Liver (tissue), 9 donors: Measurements from ENCODE around the gene ATAD1. TPM values are rescaled to one million over a fixed set of nuclear protein-coding genes. Genes with fewer than 3 reads are reported as not detected.

Experiments used
- DNase-seq: peaks from one replicate; pipeline ENCODE4 v3.0.0-alpha.2; 2017; ENCODE audit warnings: low spot score
- H3K27ac ChIP-seq, 2 donors: one replicate each; pipeline ENCODE4 v1.7.0; 2013; ENCODE audit warnings: inconsistent platforms in 2 of 2, low read length in 2 of 2, control low read depth in 1 of 2, low read depth in 1 of 2, mild to moderate bottlenecking in 1 of 2
- H3K27me3 ChIP-seq, 4 donors: one replicate each; pipeline versions ENCODE4 v1.6.1 to v1.7.0; 2013; ENCODE audit warnings: low read length in 3 of 4, inconsistent platforms in 1 of 4, mild to moderate bottlenecking in 1 of 4, moderate library complexity in 1 of 4; ENCODE audit not compliant: control insufficient read depth in 4 of 4, insufficient read depth in 4 of 4
- H3K36me3 ChIP-seq, 4 donors: one replicate each; pipeline versions ENCODE4 v1.6.1 to v1.7.0; 2013; ENCODE audit warnings: low read length in 3 of 4, mild to moderate bottlenecking in 3 of 4, low read depth in 1 of 4, moderate library complexity in 1 of 4; ENCODE audit not compliant: control insufficient read depth in 4 of 4, insufficient read depth in 3 of 4
- H3K4me1 ChIP-seq, 4 donors: one replicate each; pipeline versions ENCODE4 v1.6.1 to v1.7.0; 2013; ENCODE audit warnings: low read length in 3 of 4, mild to moderate bottlenecking in 3 of 4, moderate library complexity in 1 of 4; ENCODE audit not compliant: control insufficient read depth in 4 of 4, insufficient read depth in 4 of 4
- H3K4me3 ChIP-seq, 3 donors: one replicate each; pipeline versions ENCODE4 v1.6.1 to v1.7.0; 2013; ENCODE audit warnings: low read length in 3 of 3, control low read depth in 1 of 3, low read depth in 1 of 3, mild to moderate bottlenecking in 1 of 3
- H3K9ac ChIP-seq, 2 donors: one replicate each; pipeline ENCODE4 v1.7.0; 2013; ENCODE audit warnings: low read length in 2 of 2, mild to moderate bottlenecking in 2 of 2, moderate library complexity in 2 of 2, control low read depth in 1 of 2, low read depth in 1 of 2
- H3K9me3 ChIP-seq, 4 donors: one replicate each; pipeline versions ENCODE4 v1.6.1 to v1.7.0; 2013; ENCODE audit warnings: low read length in 3 of 4; ENCODE audit not compliant: control insufficient read depth in 4 of 4
- EGR1 ChIP-seq, 2 donors: IDR thresholded peaks; 2 replicates each; pipeline ENCODE4 v1.6.1; 2016 to 2018; ENCODE audit warnings: antibody characterized with exemption in 2 of 2, low read depth in 2 of 2
- FOXA1 ChIP-seq: IDR thresholded peaks from 2 replicates; pipeline ENCODE4 v1.6.1; 2016; ENCODE audit warnings: antibody characterized with exemption
- FOXA2 ChIP-seq: IDR thresholded peaks from 2 replicates; pipeline ENCODE4 v1.6.1; 2016; ENCODE audit warnings: antibody characterized with exemption
- GABPA ChIP-seq, 2 donors: IDR thresholded peaks in 1 of 2; conservative IDR thresholded peaks in 1 of 2; 2 replicates each; pipeline ENCODE4 v1.6.1; 2016; ENCODE audit warnings: antibody characterized with exemption in 2 of 2, mild to moderate bottlenecking in 1 of 2, moderate library complexity in 1 of 2
- HNF4A ChIP-seq, 2 donors: conservative IDR thresholded peaks; 2 replicates each; pipeline ENCODE4 v1.6.1; 2016; ENCODE audit warnings: antibody characterized with exemption in 2 of 2, mild to moderate bottlenecking in 2 of 2
- HNF4G ChIP-seq: IDR thresholded peaks from 2 replicates; pipeline ENCODE4 v1.6.1; 2016; ENCODE audit warnings: antibody characterized with exemption
- JUND ChIP-seq, 2 donors: IDR thresholded peaks; 2 replicates each; pipeline ENCODE4 v1.6.1; 2016; ENCODE audit warnings: antibody characterized with exemption in 2 of 2
- NR2F2 ChIP-seq: IDR thresholded peaks from 2 replicates; pipeline ENCODE4 v1.6.1; 2016; ENCODE audit warnings: antibody characterized with exemption
- RAD21 ChIP-seq, 2 donors: IDR thresholded peaks; 2 replicates each; pipeline ENCODE4 v1.6.1; 2016; ENCODE audit warnings: antibody characterized with exemption in 2 of 2, mild to moderate bottlenecking in 2 of 2
- RXRA ChIP-seq, 2 donors: IDR thresholded peaks; 2 replicates each; pipeline ENCODE4 v1.6.1; 2017 to 2018; ENCODE audit warnings: antibody characterized with exemption in 2 of 2, mild to moderate bottlenecking in 1 of 2
- SP1 ChIP-seq: IDR thresholded peaks from 2 replicates; pipeline ENCODE4 v1.6.1; 2018; ENCODE audit warnings: antibody characterized with exemption, mild to moderate bottlenecking
- YY1 ChIP-seq: IDR thresholded peaks from 2 replicates; pipeline ENCODE4 v1.6.1; 2016; ENCODE audit warnings: antibody characterized with exemption, mild to moderate bottlenecking
- WGBS: extraction: QIAGEN DNeasy Blood & Tissue Kit; methylation state at CpG from one replicate; pipeline ENCODE4 v1.1.7; 2013; 5-methylcytosine and 5-hydroxymethylcytosine counted together
- polyA plus RNA-seq, 2 donors: library from polyadenylated mRNA; stranded (reverse) in 1 of 2; unstranded in 1 of 2; fragments of 200-250 nt in 1 of 2; fragments of >200 nt in 1 of 2; fragmentation: Nextera tagmentation in 1 of 2; extraction: Ambion mirVana in 1 of 2; gene quantifications; one replicate each; pipeline versions ENCODE4 v1.2.1 to v1.2.3, GENCODE V29; 2013 to 2015
- total RNA-seq, 2 donors: library from RNA; depleted of rRNA; stranded (reverse); fragments of >200 nt; gene quantifications; one replicate each; pipeline ENCODE4 v1.2.3, GENCODE V29; 2014
- TF ChIP-seq, protein P1 (sequence below): IDR thresholded peaks from 2 replicates; pipeline ENCODE4 v1.6.1; 2016; ENCODE audit warnings: antibody characterized with exemption
- TF ChIP-seq, protein P2 (sequence below): IDR thresholded peaks from 2 replicates; pipeline ENCODE4 v1.6.1; 2016; ENCODE audit warnings: antibody characterized with exemption
- TF ChIP-seq, protein P3 (sequence below): IDR thresholded peaks from 2 replicates; pipeline ENCODE4 v1.6.1; 2016; ENCODE audit warnings: antibody characterized with exemption
- TF ChIP-seq, protein P4 (sequence below): IDR thresholded peaks from 2 replicates; pipeline ENCODE4 v1.6.1; 2016; ENCODE audit warnings: antibody characterized with exemption, mild to moderate bottlenecking
- donor health status: healthy.
- donor health status: healthy.
- donor health status: healthy.
- donor health status: healthy.
- donor health status: healthy.

The ATAD1 gene
- total and polyA plus RNA-seq, 4 donors: 12.6 to 33.4 (median 13.1) TPM

DNA sequence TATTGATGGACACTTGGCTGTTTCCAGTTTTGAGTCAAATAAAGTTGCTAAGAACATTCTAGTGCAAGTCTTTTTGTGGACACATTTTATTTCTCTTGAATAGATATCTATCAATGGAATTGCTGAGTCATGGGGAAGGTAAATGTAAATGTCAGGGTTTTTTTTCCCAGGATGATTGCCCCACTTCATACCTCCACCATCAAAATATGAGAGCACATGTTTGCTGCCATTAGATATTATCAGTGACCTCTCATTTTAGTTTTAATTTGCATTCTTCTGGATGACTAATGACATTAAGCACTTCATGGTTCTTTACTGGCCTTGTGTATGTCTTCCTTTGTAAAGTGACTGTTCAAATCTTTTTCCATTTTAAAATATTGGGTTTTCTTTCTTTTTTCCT is 112.7 kb downstream of the ATAD1 start:
- Histone ChIP-seq H3K9me3 (no peaks in the 10 kb centered on the region), H3K36me3 (peaks cover 2 to 6% (median 4%) of the 10 kb centered on the region in 4 donors), H3K4me3 (no peak overlapping the region), H3K27me3 (no peaks in the 10 kb centered on the region), H3K4me1 (peaks cover 0 to 37% (median 20%) of the 10 kb centered on the region in 4 donors), H3K27ac (no peak overlapping the region), H3K9ac (no peak overlapping the region)
- TF ChIP-seq JUND (IDR thresholded peaks at IDR 0.05): no peak
- no peak for TF ChIP-seq RXRA (IDR thresholded peaks at IDR 0.05)
- TF ChIP-seq YY1: no peak
- TF ChIP-seq RAD21 (IDR thresholded peaks at IDR 0.05): no peak
- TF ChIP-seq, protein P1, sequence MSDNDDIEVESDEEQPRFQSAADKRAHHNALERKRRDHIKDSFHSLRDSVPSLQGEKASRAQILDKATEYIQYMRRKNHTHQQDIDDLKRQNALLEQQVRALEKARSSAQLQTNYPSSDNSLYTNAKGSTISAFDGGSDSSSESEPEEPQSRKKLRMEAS: no peak
- TF ChIP-seq, protein P2, sequence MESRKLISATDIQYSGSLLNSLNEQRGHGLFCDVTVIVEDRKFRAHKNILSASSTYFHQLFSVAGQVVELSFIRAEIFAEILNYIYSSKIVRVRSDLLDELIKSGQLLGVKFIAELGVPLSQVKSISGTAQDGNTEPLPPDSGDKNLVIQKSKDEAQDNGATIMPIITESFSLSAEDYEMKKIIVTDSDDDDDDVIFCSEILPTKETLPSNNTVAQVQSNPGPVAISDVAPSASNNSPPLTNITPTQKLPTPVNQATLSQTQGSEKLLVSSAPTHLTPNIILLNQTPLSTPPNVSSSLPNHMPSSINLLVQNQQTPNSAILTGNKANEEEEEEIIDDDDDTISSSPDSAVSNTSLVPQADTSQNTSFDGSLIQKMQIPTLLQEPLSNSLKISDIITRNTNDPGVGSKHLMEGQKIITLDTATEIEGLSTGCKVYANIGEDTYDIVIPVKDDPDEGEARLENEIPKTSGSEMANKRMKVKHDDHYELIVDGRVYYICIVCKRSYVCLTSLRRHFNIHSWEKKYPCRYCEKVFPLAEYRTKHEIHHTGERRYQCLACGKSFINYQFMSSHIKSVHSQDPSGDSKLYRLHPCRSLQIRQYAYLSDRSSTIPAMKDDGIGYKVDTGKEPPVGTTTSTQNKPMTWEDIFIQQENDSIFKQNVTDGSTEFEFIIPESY: no peak
- TF ChIP-seq SP1: no peak
- no peak for TF ChIP-seq GABPA (IDR thresholded peaks at IDR 0.05 in 1 of 2, conservative IDR thresholded peaks at IDR 0.05 in 1 of 2)
- TF ChIP-seq, protein P3, sequence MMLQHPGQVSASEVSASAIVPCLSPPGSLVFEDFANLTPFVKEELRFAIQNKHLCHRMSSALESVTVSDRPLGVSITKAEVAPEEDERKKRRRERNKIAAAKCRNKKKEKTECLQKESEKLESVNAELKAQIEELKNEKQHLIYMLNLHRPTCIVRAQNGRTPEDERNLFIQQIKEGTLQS: no peak
- no peak for DNase-seq

DNA sequence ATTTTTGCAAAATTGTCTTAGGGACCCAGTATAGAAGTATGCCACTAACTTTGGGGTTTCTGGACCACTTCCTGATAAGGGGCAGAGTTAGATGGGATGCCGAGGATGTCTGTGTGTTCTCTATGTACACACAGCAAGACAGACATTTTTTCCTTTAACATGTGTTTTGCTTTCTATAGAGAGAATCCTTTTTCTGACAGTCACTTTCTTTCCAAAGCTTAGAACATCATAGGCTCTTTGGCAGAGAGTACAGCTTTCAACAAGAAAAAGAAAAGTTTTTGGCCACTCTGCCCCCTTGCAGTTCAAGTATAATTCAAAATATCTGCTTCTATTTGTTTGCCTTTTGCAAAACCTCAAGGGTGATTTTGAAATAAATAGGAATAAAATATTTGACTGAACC is 114.3 kb downstream of the ATAD1 start:
- Histone ChIP-seq H3K27me3 (no peaks in the 10 kb centered on the region), H3K9me3 (no peaks in the 10 kb centered on the region), H3K4me3 (no peak overlapping the region), H3K27ac (peak overlapping the region; percentile 85 to 91), H3K9ac (peak overlapping the region in 1 of 2 donors; percentile 60), H3K4me1 (peaks cover 0 to 37% (median 20%) of the 10 kb centered on the region in 4 donors), H3K36me3 (peaks cover 0 to 3% (median 0%) of the 10 kb centered on the region in 4 donors)
- no peak for DNase-seq
- TF ChIP-seq SP1: no peak
- TF ChIP-seq YY1: no peak
- no peak for TF ChIP-seq FOXA2
- TF ChIP-seq HNF4A (conservative IDR thresholded peaks at IDR 0.05): no peak
- 22% methylated on average over 1 of the region's 1 CpG for WGBS

DNA sequence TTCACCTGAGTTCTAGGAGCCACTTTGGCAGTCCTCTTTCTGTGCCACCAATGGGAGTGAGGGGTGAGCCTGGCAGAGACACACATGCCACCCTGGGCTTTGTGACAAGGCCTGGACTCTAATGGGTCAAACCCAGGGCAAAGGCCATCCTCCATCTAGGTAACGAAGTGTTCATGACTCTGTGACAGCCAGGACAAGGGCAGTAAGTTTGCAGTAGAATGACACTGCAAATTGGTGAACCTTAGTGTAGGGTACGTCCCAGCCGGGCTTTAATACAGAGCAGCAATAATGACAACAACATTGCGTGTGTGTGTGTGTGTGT is 115.1 kb downstream of the ATAD1 start:
- no peaks in the 10 kb centered on the region for H3K9me3 ChIP-seq
- DNase-seq: no peak
- H3K27me3 ChIP-seq: no peaks in the 10 kb centered on the region
- WGBS: 39% methylated on average over 4 of the region's 4 CpGs
- H3K4me3 ChIP-seq: no peak overlapping the region
- H3K27ac ChIP-seq: peak overlapping the region; percentile 85 to 91
- H3K9ac ChIP-seq: no peak overlapping the region
- peaks cover 0 to 37% (median 20%) of the 10 kb centered on the region in 4 donors for H3K4me1 ChIP-seq
- H3K36me3 ChIP-seq: peaks cover 0 to 4% (median 0%) of the 10 kb centered on the region in 4 donors
- TF ChIP-seq YY1 (peak; percentile 86), HNF4G (peak; percentile 68), GABPA (IDR thresholded peaks at IDR 0.05 in 1 of 2, conservative IDR thresholded peaks at IDR 0.05 in 1 of 2) (no peak), NR2F2 (peak; percentile 48), HNF4A (conservative IDR thresholded peaks at IDR 0.05) (peak; percentile 93 to 96), EGR1 (IDR thresholded peaks at IDR 0.05; ENCODE audit: low read depth in 2 of 2) (no peak), RXRA (IDR thresholded peaks at IDR 0.05) (peak; percentile 99), FOXA1 (no peak), JUND (IDR thresholded peaks at IDR 0.05) (peak; percentile 77 to 79), RAD21 (IDR thresholded peaks at IDR 0.05) (peak; percentile 44 to 45), SP1 (peak; percentile 96)
- TF ChIP-seq, protein P1: peak; percentile 85
- TF ChIP-seq, protein P3: no peak
- TF ChIP-seq, protein P4, sequence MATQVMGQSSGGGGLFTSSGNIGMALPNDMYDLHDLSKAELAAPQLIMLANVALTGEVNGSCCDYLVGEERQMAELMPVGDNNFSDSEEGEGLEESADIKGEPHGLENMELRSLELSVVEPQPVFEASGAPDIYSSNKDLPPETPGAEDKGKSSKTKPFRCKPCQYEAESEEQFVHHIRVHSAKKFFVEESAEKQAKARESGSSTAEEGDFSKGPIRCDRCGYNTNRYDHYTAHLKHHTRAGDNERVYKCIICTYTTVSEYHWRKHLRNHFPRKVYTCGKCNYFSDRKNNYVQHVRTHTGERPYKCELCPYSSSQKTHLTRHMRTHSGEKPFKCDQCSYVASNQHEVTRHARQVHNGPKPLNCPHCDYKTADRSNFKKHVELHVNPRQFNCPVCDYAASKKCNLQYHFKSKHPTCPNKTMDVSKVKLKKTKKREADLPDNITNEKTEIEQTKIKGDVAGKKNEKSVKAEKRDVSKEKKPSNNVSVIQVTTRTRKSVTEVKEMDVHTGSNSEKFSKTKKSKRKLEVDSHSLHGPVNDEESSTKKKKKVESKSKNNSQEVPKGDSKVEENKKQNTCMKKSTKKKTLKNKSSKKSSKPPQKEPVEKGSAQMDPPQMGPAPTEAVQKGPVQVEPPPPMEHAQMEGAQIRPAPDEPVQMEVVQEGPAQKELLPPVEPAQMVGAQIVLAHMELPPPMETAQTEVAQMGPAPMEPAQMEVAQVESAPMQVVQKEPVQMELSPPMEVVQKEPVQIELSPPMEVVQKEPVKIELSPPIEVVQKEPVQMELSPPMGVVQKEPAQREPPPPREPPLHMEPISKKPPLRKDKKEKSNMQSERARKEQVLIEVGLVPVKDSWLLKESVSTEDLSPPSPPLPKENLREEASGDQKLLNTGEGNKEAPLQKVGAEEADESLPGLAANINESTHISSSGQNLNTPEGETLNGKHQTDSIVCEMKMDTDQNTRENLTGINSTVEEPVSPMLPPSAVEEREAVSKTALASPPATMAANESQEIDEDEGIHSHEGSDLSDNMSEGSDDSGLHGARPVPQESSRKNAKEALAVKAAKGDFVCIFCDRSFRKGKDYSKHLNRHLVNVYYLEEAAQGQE: peak; percentile 28
- TF ChIP-seq, protein P2: peak; percentile 73
